ENCODE measurements around the gene KCNMB3.

DNA sequence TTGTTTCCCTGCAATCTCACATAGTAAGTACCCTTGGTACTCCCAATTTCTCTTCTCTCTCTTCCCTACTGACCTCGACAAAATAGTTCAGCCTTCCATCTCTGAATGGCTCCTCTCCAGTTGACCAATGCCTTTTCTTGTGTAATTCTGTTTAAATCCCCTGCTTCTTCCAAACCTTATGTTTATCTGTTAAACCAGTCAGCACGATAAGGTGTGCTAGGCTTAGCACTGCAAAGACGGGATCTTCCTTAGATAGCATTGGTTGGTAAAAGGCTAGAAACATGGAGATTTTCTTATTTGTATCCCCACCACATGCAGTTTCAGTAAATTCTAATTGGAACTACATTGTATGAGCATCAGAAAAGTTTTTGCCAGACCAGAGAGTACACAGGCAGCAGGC is 25.8 kb upstream of the KCNMB3 start:
- TF ChIP-seq EZH2 (IDR thresholded peaks at IDR 0.05) (no peak), POLR2AphosphoS5 (IDR thresholded peaks at IDR 0.05; ENCODE audit: borderline replicate concordance, low read depth, low read length) (no peak), FOXP2 (optimal IDR thresholded peaks at IDR 0.05; ENCODE audit: control extremely low read depth, extremely low read length, insufficient read depth) (no peak)

Data from SK-N-MC (cell line).